Chondrocyte (in vitro differentiated cells): ENCODE results near the gene COL2A1. TPM values are rescaled to one million over a fixed set of nuclear protein-coding genes. Genes with fewer than 3 reads are reported as not detected.

ENCODE experiments used
- DNase-seq: peaks from one replicate; pipeline ENCODE4 v3.0.0; 2021; ENCODE audit warnings: mixed read lengths, low spot score
- H3K27ac Mint-ChIP-seq: one replicate; pipeline ENCODE4 v1.8.0; 2021; ENCODE audit warnings: mild to moderate bottlenecking, moderate library complexity, mixed read lengths; ENCODE audit not compliant: unreplicated experiment
- H3K27me3 Mint-ChIP-seq: 2 replicates; pipeline ENCODE4 v1.8.0; 2021; ENCODE audit warnings: low read depth, mixed read lengths
- H3K36me3 Mint-ChIP-seq: 2 replicates; pipeline ENCODE4 v1.8.0; 2021; ENCODE audit warnings: low read depth, mixed read lengths
- H3K4me1 Mint-ChIP-seq: 2 replicates; pipeline ENCODE4 v1.8.0; 2021; ENCODE audit warnings: low read depth, mild to moderate bottlenecking, mixed read lengths
- H3K4me3 Mint-ChIP-seq: one replicate; pipeline ENCODE4 v1.8.0; 2021; ENCODE audit warnings: mild to moderate bottlenecking, moderate library complexity, mixed read lengths; ENCODE audit not compliant: unreplicated experiment
- H3K9me3 Mint-ChIP-seq: 2 replicates; pipeline ENCODE4 v1.8.0; 2021; ENCODE audit warnings: low read depth, mixed read lengths
- CTCF ChIP-seq: fragments of 200-600 bp; sonication (generic); IDR thresholded peaks from 2 replicates; pipeline ENCODE4 v1.5.0; 2021; ENCODE audit warnings: antibody characterized with exemption, mild to moderate bottlenecking, moderate library complexity
- total RNA-seq: library from RNA; stranded (reverse); gene quantifications from 3 replicates; pipeline ENCODE4 v1.2.1, GENCODE V29; 2021

Gene COL2A1
- total RNA-seq, 1 donor from 2014 or later, result 35.6 TPM

GRCh38 chr12:48021485-48022179 lies 17.4 kb upstream of the COL2A1 start:
- H3K27me3 Mint-ChIP-seq, result peaks cover 36% of the 10 kb centered on the region
- no peak overlapping the region for H3K4me3 Mint-ChIP-seq
- DNase-seq, result no peak
- no peaks in the 10 kb centered on the region for H3K36me3 Mint-ChIP-seq
- H3K9me3 Mint-ChIP-seq, result no peaks in the 10 kb centered on the region
- TF ChIP-seq CTCF, result no peak
- H3K27ac Mint-ChIP-seq, result no peak overlapping the region
- no peaks in the 10 kb centered on the region for H3K4me1 Mint-ChIP-seq

GRCh38 chr12:48019639-48020265 lies 15.5 kb upstream of the COL2A1 start:
- Mint-ChIP-seq H3K36me3 (no peaks in the 10 kb centered on the region), H3K27me3 (peaks cover 33% of the 10 kb centered on the region), H3K4me3 (no peak overlapping the region), H3K27ac (no peak overlapping the region), H3K9me3 (no peaks in the 10 kb centered on the region), H3K4me1 (no peaks in the 10 kb centered on the region)
- no peak for TF ChIP-seq CTCF
- no peak for DNase-seq

GRCh38 chr12:48018618-48018995 lies 14.3 kb upstream of the COL2A1 start:
- H3K27me3 Mint-ChIP-seq, result peaks cover 33% of the 10 kb centered on the region
- no peaks in the 10 kb centered on the region for H3K4me1 Mint-ChIP-seq
- H3K4me3 Mint-ChIP-seq, result no peak overlapping the region

GRCh38 chr12:48017921-48018617 lies 13.8 kb upstream of the COL2A1 start:
- Mint-ChIP-seq H3K4me1 (no peaks in the 10 kb centered on the region), H3K36me3 (no peaks in the 10 kb centered on the region), H3K9me3 (no peaks in the 10 kb centered on the region), H3K27ac (no peak overlapping the region), H3K27me3 (peaks cover 27% of the 10 kb centered on the region), H3K4me3 (no peak overlapping the region)
- no peak for TF ChIP-seq CTCF
- DNase-seq, result no peak

More at GRCh38 chr12:48018618-48018995, 14.3 kb upstream of the COL2A1 start:
- H3K36me3 Mint-ChIP-seq, result no peaks in the 10 kb centered on the region
- H3K9me3 Mint-ChIP-seq, result no peaks in the 10 kb centered on the region
- no peak for TF ChIP-seq CTCF
- no peak overlapping the region for H3K27ac Mint-ChIP-seq
- DNase-seq, result no peak

GRCh38 chr12:48017496-48017895 lies 13.2 kb upstream of the COL2A1 start:
- TF ChIP-seq CTCF, result no peak
- no peaks in the 10 kb centered on the region for H3K36me3 Mint-ChIP-seq
- H3K27ac Mint-ChIP-seq, result no peak overlapping the region
- no peaks in the 10 kb centered on the region for H3K9me3 Mint-ChIP-seq
- H3K27me3 Mint-ChIP-seq, result peaks cover 24% of the 10 kb centered on the region
- DNase-seq, result no peak
- no peak overlapping the region for H3K4me3 Mint-ChIP-seq
- H3K4me1 Mint-ChIP-seq, result no peaks in the 10 kb centered on the region
